ENCODE data around the gene SIAH2.

The SIAH2 gene

GRCh38 chr3:150784747-150785125 lies 21.8 kb upstream of the SIAH2 start:
- TF ChIP-seq CTCF (IDR thresholded peaks at IDR 0.05) = no peak
- no peak for TF ChIP-seq ZFX (IDR thresholded peaks at IDR 0.05; ENCODE audit: borderline replicate concordance)
- no peak overlapping the region for H3K27ac ChIP-seq

- TF ChIP-seq CTCF (IDR thresholded peaks at IDR 0.05) = no peak
- no peak for TF ChIP-seq ZFX (IDR thresholded peaks at IDR 0.05; ENCODE audit: borderline replicate concordance)
- no peak overlapping the region for H3K27ac ChIP-seq
Observed at GRCh38 chr3:150783920-150784746, 21.2 kb upstream of the SIAH2 start.

- TF ChIP-seq CTCF (IDR thresholded peaks at IDR 0.05) (no peak), ZFX (IDR thresholded peaks at IDR 0.05; ENCODE audit: borderline replicate concordance) (no peak)
- H3K27ac ChIP-seq = no peak overlapping the region
Observed at GRCh38 chr3:150783316-150783715, 20.3 kb upstream of the SIAH2 start.

- TF ChIP-seq ZFX (IDR thresholded peaks at IDR 0.05; ENCODE audit: borderline replicate concordance) = no peak
- no peak for TF ChIP-seq CTCF (IDR thresholded peaks at IDR 0.05)
- no peak overlapping the region for H3K27ac ChIP-seq
Observed at GRCh38 chr3:150779402-150779858, 16.5 kb upstream of the SIAH2 start.

GRCh38 chr3:150778793-150779401 lies 15.9 kb upstream of the SIAH2 start:
- no peak overlapping the region for H3K27ac ChIP-seq
- no peak for TF ChIP-seq CTCF (IDR thresholded peaks at IDR 0.05)
- TF ChIP-seq ZFX (IDR thresholded peaks at IDR 0.05; ENCODE audit: borderline replicate concordance) = no peak

- TF ChIP-seq ZFX (IDR thresholded peaks at IDR 0.05; ENCODE audit: borderline replicate concordance) = no peak
- no peak for TF ChIP-seq CTCF (IDR thresholded peaks at IDR 0.05)
- H3K27ac ChIP-seq = no peak overlapping the region
Observed at GRCh38 chr3:150775001-150775599, 12.1 kb upstream of the SIAH2 start.
